Fibroblast of pulmonary artery (primary cell): Measurements from ENCODE around the gene MARCHF2.

Experiments
- DNase-seq: peaks from one replicate; pipeline ENCODE4 v3.0.0-alpha.2; 2010; ENCODE audit warnings: low read depth
- H3K4me3 ChIP-seq: replicated peaks from 2 replicates; pipeline ENCODE4 v1.5.1; 2011; ENCODE audit warnings: low read depth, mild to moderate bottlenecking, control low read depth, low read length, moderate library complexity
- TF ChIP-seq, protein P1 (sequence below): IDR thresholded peaks from 2 replicates; pipeline ENCODE4 v1.5.1; 2011; ENCODE audit warnings: mild to moderate bottlenecking, control low read depth, low read length, inconsistent platforms; ENCODE audit errors: missing control alignments

Gene MARCHF2

DNA sequence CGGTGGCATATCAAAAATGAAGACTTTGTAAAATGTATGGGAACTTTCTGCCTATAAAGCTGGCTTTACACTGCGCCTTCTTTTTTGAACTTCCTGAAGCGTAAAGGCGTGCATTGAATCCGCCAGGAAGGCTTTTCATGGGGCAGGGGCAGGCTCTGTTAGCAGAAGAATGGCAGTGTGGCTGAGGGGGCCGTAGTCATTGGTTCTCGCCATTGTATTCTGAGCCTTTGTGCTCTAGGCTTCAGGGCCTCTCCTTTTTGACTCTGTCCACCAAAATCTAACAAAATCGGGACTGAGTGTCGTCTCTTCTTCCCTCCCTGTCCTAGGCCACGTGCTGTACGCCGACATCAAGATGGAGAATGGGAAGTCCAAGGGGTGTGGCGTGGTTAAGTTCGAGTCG, 75.3 kb downstream of the MARCHF2 start:
- TF ChIP-seq, protein P1, sequence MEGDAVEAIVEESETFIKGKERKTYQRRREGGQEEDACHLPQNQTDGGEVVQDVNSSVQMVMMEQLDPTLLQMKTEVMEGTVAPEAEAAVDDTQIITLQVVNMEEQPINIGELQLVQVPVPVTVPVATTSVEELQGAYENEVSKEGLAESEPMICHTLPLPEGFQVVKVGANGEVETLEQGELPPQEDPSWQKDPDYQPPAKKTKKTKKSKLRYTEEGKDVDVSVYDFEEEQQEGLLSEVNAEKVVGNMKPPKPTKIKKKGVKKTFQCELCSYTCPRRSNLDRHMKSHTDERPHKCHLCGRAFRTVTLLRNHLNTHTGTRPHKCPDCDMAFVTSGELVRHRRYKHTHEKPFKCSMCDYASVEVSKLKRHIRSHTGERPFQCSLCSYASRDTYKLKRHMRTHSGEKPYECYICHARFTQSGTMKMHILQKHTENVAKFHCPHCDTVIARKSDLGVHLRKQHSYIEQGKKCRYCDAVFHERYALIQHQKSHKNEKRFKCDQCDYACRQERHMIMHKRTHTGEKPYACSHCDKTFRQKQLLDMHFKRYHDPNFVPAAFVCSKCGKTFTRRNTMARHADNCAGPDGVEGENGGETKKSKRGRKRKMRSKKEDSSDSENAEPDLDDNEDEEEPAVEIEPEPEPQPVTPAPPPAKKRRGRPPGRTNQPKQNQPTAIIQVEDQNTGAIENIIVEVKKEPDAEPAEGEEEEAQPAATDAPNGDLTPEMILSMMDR: no peak
- DNase-seq: no peak
- H3K4me3 ChIP-seq: no peak overlapping the region
